K562 (cell line): Measurements from ENCODE around the gene FAM124B. TPM values are rescaled to one million over a fixed set of nuclear protein-coding genes. Genes with fewer than 3 reads are reported as not detected.

Experiments used
- ATAC-seq: fragments of 200-7000 bp; cut with Tn5 transposase; 3 replicates; pipeline ENCODE4 v1.9.1; 2020; ENCODE audit warnings: moderate library complexity
- BruUV-seq: library from RNA; stranded (reverse); fragments of 400-500 nt; replicated peaks from 2 replicates; lab custom pipeline; 2021; lab: Mats Ljungman, UMichigan
- CTCF ChIA-PET: fragments of 300-600 bp; formaldehyde crosslinking; extraction: SDS; loops from one replicate; lab custom pipeline; 2021; ENCODE audit warnings: low intra/inter-chr PET ratio; lab: Yijun Ruan, JAX
- POLR2A ChIA-PET: fragments of 300-600, 350-650 bp; sonication (Branson Sonifier 250); formaldehyde crosslinking; extraction: SDS; loops from one replicate; lab custom pipeline; 2021; ENCODE audit warnings: antibody characterized with exemption, inconsistent platforms; lab: Yijun Ruan, JAX
- DNase-seq, 4 experiments: peaks; one replicate each; pipeline versions ENCODE4 v3.0.0 to v3.0.0-alpha.2; 2011 to 2018; ENCODE audit warnings: low spot score in 3 of 4, mixed read lengths in 3 of 4; ENCODE audit errors: extremely low read depth in 1 of 4
- FAIRE-seq: peaks from 2 replicates; lab custom pipeline; 2011; peaks lifted over from hg19 to GRCh38; lab: Jason Lieb, UNC
- H2AFZ ChIP-seq: 2 replicates; pipeline ENCODE4 v1.6.0; 2011; ENCODE audit warnings: low read depth, low read length, control low read depth, inconsistent platforms
- H3K27ac ChIP-seq: fragments of 200-600 bp; 3 replicates; pipeline ENCODE4 v1.8.0; 2011; ENCODE audit warnings: low read depth, mild to moderate bottlenecking, control low read depth, inconsistent platforms, low read length, moderate library complexity, mixed read lengths; ENCODE audit errors: extremely low read depth
- H3K27me3 ChIP-seq, 2 experiments: fragments of 300-600 bp in 1 of 2; 2 replicates in 1 of 2; 3 replicates in 1 of 2; pipeline versions ENCODE4 v1.6.0 to v1.8.0; 2011; ENCODE audit warnings: inconsistent platforms in 2 of 2, low read length in 2 of 2, mild to moderate bottlenecking in 1 of 2, mixed read lengths in 1 of 2, moderate library complexity in 1 of 2; ENCODE audit not compliant: control insufficient read depth in 2 of 2, insufficient read depth in 2 of 2
- H3K36me3 ChIP-seq: fragments of 300-600 bp; 3 replicates; pipeline ENCODE4 v1.8.0; 2011; ENCODE audit warnings: mild to moderate bottlenecking, low read length, inconsistent platforms; ENCODE audit not compliant: control insufficient read depth, insufficient read depth
- H3K4me1 ChIP-seq, 2 experiments: fragments of 200-600 bp in 1 of 2; replicated peaks in 1 of 2; 2 replicates in 1 of 2; 3 replicates in 1 of 2; pipeline versions ENCODE4 v1.5.1 to v1.8.0; 2011; ENCODE audit warnings: inconsistent platforms in 2 of 2, low read length in 2 of 2, mild to moderate bottlenecking in 1 of 2, mixed read lengths in 1 of 2, moderate library complexity in 1 of 2; ENCODE audit not compliant: control insufficient read depth in 2 of 2, insufficient read depth in 2 of 2
- H3K4me2 ChIP-seq: 2 replicates; pipeline ENCODE4 v1.6.1; 2011; ENCODE audit warnings: low read length, control low read depth, inconsistent platforms, mixed read lengths; ENCODE audit not compliant: insufficient read depth
- H3K4me3 ChIP-seq: fragments of 200-600 bp; sonication (generic), shearing (Covaris generic); 2 replicates; pipeline ENCODE4 v1.5.1; 2016; ENCODE audit warnings: control low read depth, inconsistent platforms
- H3K79me2 ChIP-seq: fragments of 200-600 bp; 3 replicates; pipeline ENCODE4 v1.8.0; 2011; ENCODE audit warnings: low read length, inconsistent platforms; ENCODE audit not compliant: control insufficient read depth, insufficient read depth
- H3K9ac ChIP-seq, 2 experiments: 2 replicates each; pipeline versions ENCODE4 v1.6.0 to v1.6.1; 2011; ENCODE audit warnings: low read depth in 2 of 2, low read length in 2 of 2, control low read depth in 1 of 2, inconsistent platforms in 1 of 2, mild to moderate bottlenecking in 1 of 2, mixed read lengths in 1 of 2; ENCODE audit not compliant: insufficient read depth in 1 of 2
- H3K9me1 ChIP-seq: one replicate; pipeline ENCODE4 v1.6.0; 2011; ENCODE audit warnings: inconsistent platforms, mild to moderate bottlenecking, low read length, moderate library complexity; ENCODE audit not compliant: control insufficient read depth, insufficient read depth
- H3K9me3 ChIP-seq: replicated peaks from 2 replicates; pipeline ENCODE4 v1.5.1; 2011; ENCODE audit warnings: low read depth, low read length, inconsistent platforms; ENCODE audit not compliant: control insufficient read depth, insufficient read depth
- H4K20me1 ChIP-seq: replicated peaks from 2 replicates; pipeline ENCODE4 v1.6.1; 2011; ENCODE audit warnings: low read length, inconsistent platforms, mixed read lengths; ENCODE audit not compliant: control insufficient read depth, insufficient read depth
- CREBBP ChIP-seq: IDR thresholded peaks from one replicate; pipeline ENCODE4 v1.6.1; 2012; ENCODE audit warnings: low read depth, mild to moderate bottlenecking, control low read depth, inconsistent platforms, low read length
- CREM ChIP-seq: IDR thresholded peaks from 2 replicates; pipeline ENCODE4 v1.6.1; 2014; ENCODE audit warnings: antibody characterized with exemption, low read depth
- FOS ChIP-seq: IDR thresholded peaks from 3 replicates; pipeline ENCODE4 v1.6.1; 2011; ENCODE audit not compliant: insufficient read length; ENCODE audit errors: extremely low read depth
- FOXP1 ChIP-seq: sonication (generic); formaldehyde crosslinking; IDR thresholded peaks from 2 replicates; pipeline ENCODE4 v1.8.0; 2022; ENCODE audit warnings: mild to moderate bottlenecking, missing genetic modification reagents
- HDAC3 ChIP-seq: fragments of 450-650 bp; IDR thresholded peaks from 2 replicates; pipeline ENCODE4 v1.6.1; 2018; ENCODE audit warnings: borderline replicate concordance, mild to moderate bottlenecking, moderate library complexity; ENCODE audit not compliant: partially characterized antibody
- HDGF ChIP-seq: fragments of 450-650 bp; IDR thresholded peaks from 2 replicates; pipeline ENCODE4 v1.6.1; 2016
- MCM3 ChIP-seq: fragments of 450-650 bp; IDR thresholded peaks from 2 replicates; pipeline ENCODE4 v1.6.1; 2016
- PHF20 ChIP-seq: fragments of 450-650 bp; IDR thresholded peaks from 2 replicates; pipeline ENCODE4 v1.6.1; 2018; ENCODE audit not compliant: partially characterized antibody
- RBM25 ChIP-seq: fragments of 200-400 bp; formaldehyde crosslinking; IDR thresholded peaks from 2 replicates; pipeline ENCODE4 v1.6.1; 2018; ENCODE audit warnings: low read length, low read depth, moderate library complexity; ENCODE audit not compliant: severe bottlenecking
- SMARCA4 ChIP-seq: fragments of 450-650 bp; IDR thresholded peaks from 2 replicates; pipeline ENCODE4 v1.6.1; 2016
- ZKSCAN1 ChIP-seq: fragments of 150-350 bp; IDR thresholded peaks from 2 replicates; pipeline ENCODE4 v1.6.1; 2016; ENCODE audit warnings: low read depth, low read length
- ZNF696 ChIP-seq: fragments of 250-450 bp; sonication (Bioruptor Pico); conservative IDR thresholded peaks from 2 replicates; pipeline ENCODE4 v1.4.0; 2020; ENCODE audit warnings: mild to moderate bottlenecking, moderate library complexity
- ZNF699 ChIP-seq: fragments of 250-450 bp; sonication (Bioruptor Pico); IDR thresholded peaks from 2 replicates; pipeline ENCODE4 v1.8.0; 2021; ENCODE audit warnings: mild to moderate bottlenecking, moderate library complexity; ENCODE audit not compliant: insufficient replicate concordance
- WGBS: fragments of 100-300 bp; shearing (Covaris generic); methylation state at CpG from one replicate; pipeline ENCODE4 v1.1.6; 2016; ENCODE audit warnings: low coverage, mixed read lengths; ENCODE audit not compliant: insufficient coverage; ENCODE audit errors: missing lambda C conversion rate; 5-methylcytosine and 5-hydroxymethylcytosine counted together
- in situ Hi-C: fragments of 300-500 bp; cut with MboI; formaldehyde crosslinking; loops from 4 replicates; pipeline ENCODE4 v1.15.0; 2018; ENCODE audit warnings: inconsistent platforms, mixed read lengths
- intact Hi-C: fragments of 100-400 bp; cut with micrococcal nuclease; formaldehyde crosslinking; loops from 2 replicates; pipeline ENCODE4 v1.14.2; 2022
- polyA plus RNA-seq, 8 experiments: library from polyadenylated mRNA; depleted of rRNA in 4 of 8; stranded (reverse) in 5 of 8; unstranded in 3 of 8; fragments of >200 nt; fragmentation: Nextera tagmentation in 2 of 8; fragmentation: Illumina TruSeq in 1 of 8; extraction: Ambion mirVana in 2 of 8; extraction: Trizol in 1 of 8; gene quantifications; 2 replicates each; pipeline versions ENCODE4 v1.2.1 to v1.2.3, GENCODE V29; 2011 to 2014; ENCODE audit warnings: inconsistent platforms in 1 of 8, missing spikeins in 1 of 8
- total RNA-seq, 7 experiments: library from RNA; depleted of rRNA in 6 of 7; stranded (reverse); fragments of >200 nt in 6 of 7; fragmentation: Illumina TruSeq in 2 of 7; extraction: Trizol in 2 of 7; gene quantifications; 2 replicates each; pipeline versions ENCODE4 v1.2.1 to v1.2.3, GENCODE V29; 2011 to 2021; ENCODE audit warnings: low replicate concordance in 1 of 7
- TF ChIP-seq, protein P1 (sequence below): fragments of 250-450 bp; sonication (Bioruptor Pico); IDR thresholded peaks from 2 replicates; pipeline ENCODE4 v1.4.0; 2020; ENCODE audit warnings: mild to moderate bottlenecking, moderate library complexity, borderline replicate concordance

The FAM124B gene
- total and polyA plus RNA-seq, 9 of the 15 experiments (the other 6 are each of a cell fraction or from before 2014, with no cell fraction given): 6.2 to 21.4 (median 9.3) TPM

DNA sequence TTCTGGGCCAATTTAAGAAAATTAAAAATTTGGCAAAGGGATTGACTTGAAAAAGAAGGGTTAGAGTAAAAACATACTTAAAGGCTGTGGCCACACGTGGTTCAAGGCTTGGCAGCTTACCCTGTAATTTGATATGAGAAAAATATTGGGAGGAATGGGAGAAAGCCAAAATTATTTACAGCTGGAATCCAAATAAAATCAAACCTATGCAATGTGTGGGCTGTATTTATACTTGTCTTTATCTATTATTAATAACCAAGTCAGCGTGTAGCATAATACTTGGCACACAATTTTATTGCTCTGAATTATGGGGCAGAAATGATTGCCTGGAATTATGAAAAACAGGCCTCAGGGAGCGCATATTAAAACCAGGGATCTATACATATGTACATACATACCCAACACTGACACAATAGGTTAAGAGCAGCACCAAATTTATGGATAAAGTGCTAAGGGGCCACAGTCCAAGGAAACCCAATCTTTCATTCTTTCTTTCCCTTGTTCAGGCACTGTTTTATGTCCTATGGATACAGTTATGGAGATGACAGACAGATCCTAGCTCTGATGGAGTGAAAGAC, 35.6 kb downstream of the FAM124B start:
- FAIRE-seq: no peak
- no peaks in the 10 kb centered on the region for H3K27me3 ChIP-seq
- intact Hi-C loops: no loop called here
- H3K79me2 ChIP-seq: no peaks in the 10 kb centered on the region
- no peak overlapping the region for H3K4me2 ChIP-seq
- no peak overlapping the region for H2AFZ ChIP-seq
- CTCF ChIA-PET: no interaction called here
- no peak overlapping the region for H3K4me3 ChIP-seq
- H3K9ac ChIP-seq: no peak overlapping the region
- in situ Hi-C loops: loop anchor here (10.0 kb wide), 1 partner anchor 88 kb away; no protein-coding TSS in a partner anchor
- no peak for ATAC-seq
- DNase-seq: no peak
- TF ChIP-seq MCM3 (no peak), FOXP1 (no peak)
- no peaks in the 10 kb centered on the region for H3K36me3 ChIP-seq
- no TSS peak for BruUV-seq
- no peak overlapping the region for H3K27ac ChIP-seq
- POLR2A ChIA-PET: no interaction called here
- no peaks in the 10 kb centered on the region for H3K4me1 ChIP-seq
- no peaks in the 10 kb centered on the region for H3K9me3 ChIP-seq
- no peaks in the 10 kb centered on the region for H3K9me1 ChIP-seq
- no peaks in the 10 kb centered on the region for H4K20me1 ChIP-seq
- WGBS: 41% methylated on average over 3 of the region's 3 CpGs

DNA sequence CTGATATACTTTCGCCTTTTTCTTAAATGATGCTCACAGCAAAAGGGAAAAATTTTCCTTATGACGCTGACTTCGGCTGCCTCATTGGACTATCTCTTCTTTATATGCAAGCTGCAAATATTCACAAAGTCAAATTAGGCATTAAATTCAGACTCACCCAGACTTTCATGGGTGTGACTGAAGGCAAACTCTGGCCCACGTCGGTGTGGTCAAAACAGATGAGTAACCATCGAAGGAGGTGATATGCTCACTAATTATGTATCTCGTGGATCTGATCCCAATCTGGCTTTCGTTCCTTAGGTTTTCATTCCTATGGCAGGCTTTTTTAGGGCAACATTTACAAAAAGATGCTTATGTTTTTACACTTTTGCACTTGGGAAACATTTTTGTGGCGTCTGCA, 36.6 kb downstream of the FAM124B start:
- no peaks in the 10 kb centered on the region for H4K20me1 ChIP-seq
- ATAC-seq: no peak
- H3K27me3 ChIP-seq: no peaks in the 10 kb centered on the region
- no peak overlapping the region for H2AFZ ChIP-seq
- H3K9ac ChIP-seq: no peak overlapping the region
- no peaks in the 10 kb centered on the region for H3K79me2 ChIP-seq
- H3K27ac ChIP-seq: no peak overlapping the region
- no peak for FAIRE-seq
- in situ Hi-C loops (loop anchor here (10.0 kb wide), 1 partner anchor 89 kb away; no protein-coding TSS in a partner anchor), intact Hi-C loops (no loop called here)
- no peaks in the 10 kb centered on the region for H3K9me1 ChIP-seq
- CTCF ChIA-PET: no interaction called here
- 51% methylated on average over 9 of the region's 9 CpGs for WGBS
- no peaks in the 10 kb centered on the region for H3K9me3 ChIP-seq
- no peak overlapping the region for H3K4me2 ChIP-seq
- no peaks in the 10 kb centered on the region for H3K4me1 ChIP-seq
- DNase-seq: no peak
- H3K36me3 ChIP-seq: no peaks in the 10 kb centered on the region
- POLR2A ChIA-PET: no interaction called here
- no TSS peak for BruUV-seq
- H3K4me3 ChIP-seq: no peak overlapping the region
- TF ChIP-seq ZNF699 (CRISPR knock-in tag) (no peak), CREBBP (no peak), FOS (no peak), ZNF696 (CRISPR knock-in tag) (no peak), SMARCA4 (no peak), ZKSCAN1 (no peak), CREM (no peak), RBM25 (no peak), HDGF (no peak), PHF20 (no peak), HDAC3 (no peak)
- TF ChIP-seq, protein P1, sequence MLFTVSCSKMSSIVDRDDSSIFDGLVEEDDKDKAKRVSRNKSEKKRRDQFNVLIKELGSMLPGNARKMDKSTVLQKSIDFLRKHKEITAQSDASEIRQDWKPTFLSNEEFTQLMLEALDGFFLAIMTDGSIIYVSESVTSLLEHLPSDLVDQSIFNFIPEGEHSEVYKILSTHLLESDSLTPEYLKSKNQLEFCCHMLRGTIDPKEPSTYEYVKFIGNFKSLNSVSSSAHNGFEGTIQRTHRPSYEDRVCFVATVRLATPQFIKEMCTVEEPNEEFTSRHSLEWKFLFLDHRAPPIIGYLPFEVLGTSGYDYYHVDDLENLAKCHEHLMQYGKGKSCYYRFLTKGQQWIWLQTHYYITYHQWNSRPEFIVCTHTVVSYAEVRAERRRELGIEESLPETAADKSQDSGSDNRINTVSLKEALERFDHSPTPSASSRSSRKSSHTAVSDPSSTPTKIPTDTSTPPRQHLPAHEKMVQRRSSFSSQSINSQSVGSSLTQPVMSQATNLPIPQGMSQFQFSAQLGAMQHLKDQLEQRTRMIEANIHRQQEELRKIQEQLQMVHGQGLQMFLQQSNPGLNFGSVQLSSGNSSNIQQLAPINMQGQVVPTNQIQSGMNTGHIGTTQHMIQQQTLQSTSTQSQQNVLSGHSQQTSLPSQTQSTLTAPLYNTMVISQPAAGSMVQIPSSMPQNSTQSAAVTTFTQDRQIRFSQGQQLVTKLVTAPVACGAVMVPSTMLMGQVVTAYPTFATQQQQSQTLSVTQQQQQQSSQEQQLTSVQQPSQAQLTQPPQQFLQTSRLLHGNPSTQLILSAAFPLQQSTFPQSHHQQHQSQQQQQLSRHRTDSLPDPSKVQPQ: no peak
